Brain microvascular endothelial cell (primary cell): ENCODE measurements around the gene ANKMY1.

Experiments used
- DNase-seq: peaks from one replicate; pipeline ENCODE4 v3.0.0-alpha.2; 2020
- H3K27ac ChIP-seq: fragments of 250-450 bp; sonication (Bioruptor Pico); 2 replicates; pipeline ENCODE4 v1.5.1; 2020; ENCODE audit warnings: mild to moderate bottlenecking, moderate library complexity
- H3K27me3 ChIP-seq: fragments of 250-450 bp; sonication (Bioruptor Pico); replicated peaks from 2 replicates; pipeline ENCODE4 v1.5.1; 2020; ENCODE audit warnings: mild to moderate bottlenecking
- H3K36me3 ChIP-seq: fragments of 250-450 bp; sonication (Bioruptor Pico); replicated peaks from 2 replicates; pipeline ENCODE4 v1.5.1; 2020; ENCODE audit warnings: mild to moderate bottlenecking
- H3K4me3 ChIP-seq: 2 replicates; pipeline ENCODE4 v1.5.1; 2011; ENCODE audit warnings: low read depth, mild to moderate bottlenecking, control low read depth, low read length, moderate library complexity
- CTCF ChIP-seq: IDR thresholded peaks from 2 replicates; pipeline ENCODE4 v1.5.1; 2011; ENCODE audit warnings: low read depth, mild to moderate bottlenecking, moderate library complexity, low read length, control low read depth, inconsistent platforms; ENCODE audit errors: missing control alignments
- in situ Hi-C: cut with HindIII; loops from 2 replicates; pipeline ENCODE4 v1.10.0; 2017; ENCODE audit warnings: low sequenced_read_pairs, low pct_ligation_motif_present

Gene ANKMY1

DNA sequence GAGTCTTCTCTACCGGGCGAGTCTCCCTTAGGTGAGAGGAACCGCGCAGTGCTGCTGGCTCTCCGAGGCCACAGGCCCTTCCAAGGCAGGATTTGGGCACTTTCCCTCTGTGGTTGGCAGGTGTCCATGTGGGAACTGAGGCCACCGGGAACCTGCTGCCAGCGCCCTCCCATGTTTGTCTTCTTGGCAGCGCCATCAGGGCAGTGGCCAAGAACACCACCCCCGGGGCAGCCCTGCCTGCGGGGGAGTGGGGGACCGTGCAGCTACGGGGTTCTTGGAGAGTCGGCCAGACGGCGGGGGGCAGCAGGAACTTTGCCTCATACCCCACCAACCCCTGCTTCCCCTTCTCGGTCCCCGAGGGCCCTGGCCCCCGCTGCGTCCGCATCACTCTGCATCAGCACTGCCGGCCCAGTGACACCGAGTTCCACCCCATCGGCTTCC is 38.7 kb upstream of the ANKMY1 start:
- DNase-seq: no peak
- Histone ChIP-seq H3K36me3 (peaks cover 9% of the 10 kb centered on the region), H3K27ac (no peak overlapping the region), H3K27me3 (no peaks in the 10 kb centered on the region), H3K4me3 (no peak overlapping the region)
- no peak for TF ChIP-seq CTCF
- in situ Hi-C loops: no loop called here

DNA sequence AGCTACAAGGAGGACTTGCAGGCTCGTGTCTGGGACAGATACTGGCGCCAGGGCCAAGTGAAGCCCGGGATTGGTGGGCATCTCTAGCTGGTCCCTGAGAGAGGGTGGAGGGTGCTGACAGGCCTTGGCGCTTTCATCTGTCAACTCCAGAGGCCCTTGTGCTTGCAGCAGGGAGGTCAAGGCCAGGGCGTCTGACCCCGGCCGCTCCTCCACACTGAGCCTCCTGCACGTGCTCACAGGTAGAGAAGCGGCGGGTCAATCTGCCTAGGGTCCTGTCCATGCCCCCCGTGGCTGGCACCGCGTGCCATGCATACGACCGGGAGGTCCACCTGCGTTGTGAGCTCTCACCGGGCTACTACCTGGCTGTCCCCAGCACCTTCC is 38.3 kb upstream of the ANKMY1 start:
- H3K36me3 ChIP-seq: peaks cover 9% of the 10 kb centered on the region
- TF ChIP-seq CTCF: no peak
- no peak overlapping the region for H3K27ac ChIP-seq
- in situ Hi-C loops: no loop called here
- no peak for DNase-seq
- H3K4me3 ChIP-seq: no peak overlapping the region
- no peaks in the 10 kb centered on the region for H3K27me3 ChIP-seq

- peaks cover 12% of the 10 kb centered on the region for H3K36me3 ChIP-seq
- in situ Hi-C loops: no loop called here
- peak; percentile 42 for DNase-seq
- TF ChIP-seq CTCF: peak; percentile 56
- no peak overlapping the region for H3K27ac ChIP-seq
- H3K4me3 ChIP-seq: no peak overlapping the region
- no peaks in the 10 kb centered on the region for H3K27me3 ChIP-seq
Observed at GRCh38 chr2:240595381-240596079, 37.7 kb upstream of the ANKMY1 start.

GRCh38 chr2:240594511-240595380 is 37.0 kb upstream of the ANKMY1 start:
- TF ChIP-seq CTCF: no peak
- no peak for DNase-seq
- H3K36me3 ChIP-seq: peaks cover 12% of the 10 kb centered on the region
- no peaks in the 10 kb centered on the region for H3K27me3 ChIP-seq
- no peak overlapping the region for H3K4me3 ChIP-seq
- no peak overlapping the region for H3K27ac ChIP-seq
- in situ Hi-C loops: no loop called here

GRCh38 chr2:240593703-240594451 is 36.1 kb upstream of the ANKMY1 start:
- no peaks in the 10 kb centered on the region for H3K27me3 ChIP-seq
- no peak for TF ChIP-seq CTCF
- H3K27ac ChIP-seq: no peak overlapping the region
- peaks cover 12% of the 10 kb centered on the region for H3K36me3 ChIP-seq
- DNase-seq: no peak
- in situ Hi-C loops: no loop called here
- H3K4me3 ChIP-seq: no peak overlapping the region
